Measurements from ENCODE around the gene OCEL1.

- TF ChIP-seq CTCF (conservative IDR thresholded peaks at IDR 0.05 in 1 of 2, IDR thresholded peaks at IDR 0.05 in 1 of 2; ENCODE audit: low read depth in 1 of 2, low read length in 2 of 2), result no peak
- peak; percentile 83 for TF ChIP-seq EZH2 (IDR thresholded peaks at IDR 0.05; ENCODE audit: low read length, missing control alignments)
Observed at GRCh38 chr19:17266975-17267788, 41.2 kb downstream of the OCEL1 start, which contains the start of gene BABAM1.

All from fibroblast of lung (primary cell).